ENCODE measurements around the gene ANXA3. TPM values are rescaled to one million over a fixed set of nuclear protein-coding genes. Genes with fewer than 3 reads are reported as not detected.

The ANXA3 gene
- polyA plus RNA-seq, 3 donors, result 0.31 to 0.64 (median 0.55) TPM

- WGBS (ENCODE audit: insufficient coverage), result 67% methylated on average over 1 of the region's 2 CpGs
- no peaks in the 10 kb centered on the region for H3K36me3 Mint-ChIP-seq
- H3K79me2 ChIP-seq (ENCODE audit: insufficient read depth, low read length), result no peaks in the 10 kb centered on the region
- peaks cover 0 to 2% (median 0%) of the 10 kb centered on the region in 3 donors for H3K27me3 Mint-ChIP-seq (ENCODE audit: low read depth in 3 of 3)
- no peak overlapping the region for H3K27ac ChIP-seq (ENCODE audit: low read depth in 1 of 2, low read length in 2 of 2)
- no peaks in the 10 kb centered on the region for H4K20me1 ChIP-seq (ENCODE audit: insufficient read depth, low read length)
- no peak overlapping the region for H3K27ac Mint-ChIP-seq
- peaks cover 5% of the 10 kb centered on the region for H3K4me1 Mint-ChIP-seq
- H3K9ac ChIP-seq (ENCODE audit: insufficient read depth, low read length, poor library complexity, severe bottlenecking), result no peak overlapping the region
- TF ChIP-seq CTCF (IDR thresholded peaks at IDR 0.05), result no peak
- H3K4me1 ChIP-seq (ENCODE audit: control insufficient read depth in 1 of 2, insufficient read depth in 2 of 2, low read length in 2 of 2), result no peaks in the 10 kb centered on the region
- intact Hi-C loops (cut with micrococcal nuclease), result no loop called here
- no peak for DNase-seq
- H2AFZ ChIP-seq (ENCODE audit: insufficient read depth, low read depth, low read length, poor library complexity, severe bottlenecking), result no peak overlapping the region
- no peak overlapping the region for H3K4me3 ChIP-seq (replicated peaks in 1 of 3; ENCODE audit: low read depth in 2 of 3, low read length in 3 of 3)
- H3K9me3 ChIP-seq (replicated peaks in 1 of 2; ENCODE audit: control insufficient read depth in 1 of 2, insufficient read depth in 1 of 2, low read length in 2 of 2), result no peaks in the 10 kb centered on the region
- peaks cover 0 to 6% (median 0%) of the 10 kb centered on the region in 7 donors for H3K9me3 Mint-ChIP-seq
- H3K27me3 ChIP-seq (ENCODE audit: control insufficient read depth in 2 of 2, insufficient read depth in 2 of 2, low read length in 2 of 2), result no peaks in the 10 kb centered on the region
- H3K36me3 ChIP-seq (replicated peaks in 1 of 2; ENCODE audit: control insufficient read depth in 1 of 2, insufficient read depth in 2 of 2, low read length in 2 of 2), result no peaks in the 10 kb centered on the region
- no peak overlapping the region for H3K4me3 Mint-ChIP-seq
- no peak overlapping the region for H3K4me2 ChIP-seq (replicated peaks; ENCODE audit: extremely low read depth, low read length, poor library complexity, severe bottlenecking)
Observed at GRCh38 chr4:78529569-78530209, 21.9 kb upstream of the ANXA3 start.

- H3K9ac ChIP-seq (ENCODE audit: insufficient read depth, low read length, poor library complexity, severe bottlenecking), result no peak overlapping the region
- H3K79me2 ChIP-seq (ENCODE audit: insufficient read depth, low read length), result no peaks in the 10 kb centered on the region
- peaks cover 5% of the 10 kb centered on the region for H3K4me1 Mint-ChIP-seq
- H3K4me2 ChIP-seq (replicated peaks; ENCODE audit: extremely low read depth, low read length, poor library complexity, severe bottlenecking), result no peak overlapping the region
- H3K36me3 Mint-ChIP-seq, result no peaks in the 10 kb centered on the region
- WGBS (ENCODE audit: insufficient coverage), result no CpG with 5 or more reads among the region's 1 CpG
- H3K36me3 ChIP-seq (replicated peaks in 1 of 2; ENCODE audit: control insufficient read depth in 1 of 2, insufficient read depth in 2 of 2, low read length in 2 of 2), result no peaks in the 10 kb centered on the region
- H3K9me3 Mint-ChIP-seq, result peaks cover 0 to 6% (median 0%) of the 10 kb centered on the region in 7 donors
- H3K27me3 Mint-ChIP-seq (ENCODE audit: low read depth in 3 of 3), result peaks cover 0 to 2% (median 0%) of the 10 kb centered on the region in 3 donors
- no peak overlapping the region for H3K4me3 ChIP-seq (replicated peaks in 1 of 3; ENCODE audit: low read depth in 2 of 3, low read length in 3 of 3)
- H3K27me3 ChIP-seq (ENCODE audit: control insufficient read depth in 2 of 2, insufficient read depth in 2 of 2, low read length in 2 of 2), result no peaks in the 10 kb centered on the region
- no peak overlapping the region for H3K27ac ChIP-seq (ENCODE audit: low read depth in 1 of 2, low read length in 2 of 2)
- no peaks in the 10 kb centered on the region for H3K4me1 ChIP-seq (ENCODE audit: control insufficient read depth in 1 of 2, insufficient read depth in 2 of 2, low read length in 2 of 2)
- H3K27ac Mint-ChIP-seq, result no peak overlapping the region
- DNase-seq, result no peak
- no peak overlapping the region for H2AFZ ChIP-seq (ENCODE audit: insufficient read depth, low read depth, low read length, poor library complexity, severe bottlenecking)
- no peak for TF ChIP-seq CTCF (IDR thresholded peaks at IDR 0.05)
- intact Hi-C loops (cut with micrococcal nuclease), result no loop called here
- H3K9me3 ChIP-seq (replicated peaks in 1 of 2; ENCODE audit: control insufficient read depth in 1 of 2, insufficient read depth in 1 of 2, low read length in 2 of 2), result no peaks in the 10 kb centered on the region
- H4K20me1 ChIP-seq (ENCODE audit: insufficient read depth, low read length), result no peaks in the 10 kb centered on the region
- no peak overlapping the region for H3K4me3 Mint-ChIP-seq
Observed at GRCh38 chr4:78532046-78532445, 19.5 kb upstream of the ANXA3 start.
